Astrocyte (in vitro differentiated cells and primary cell): ENCODE measurements around the gene KXD1.

ENCODE experiments used
- EZH2 ChIP-seq: IDR thresholded peaks from 2 replicates; pipeline ENCODE4 v1.6.1; 2012; ENCODE audit warnings: mild to moderate bottlenecking, low read length, inconsistent platforms; ENCODE audit not compliant: insufficient read depth
- TF ChIP-seq, protein P1 (sequence below): IDR thresholded peaks from 2 replicates; pipeline ENCODE4 v1.5.1; 2011; ENCODE audit warnings: low read depth, mild to moderate bottlenecking, inconsistent platforms, low read length, moderate library complexity; ENCODE audit not compliant: insufficient read depth

DNA sequence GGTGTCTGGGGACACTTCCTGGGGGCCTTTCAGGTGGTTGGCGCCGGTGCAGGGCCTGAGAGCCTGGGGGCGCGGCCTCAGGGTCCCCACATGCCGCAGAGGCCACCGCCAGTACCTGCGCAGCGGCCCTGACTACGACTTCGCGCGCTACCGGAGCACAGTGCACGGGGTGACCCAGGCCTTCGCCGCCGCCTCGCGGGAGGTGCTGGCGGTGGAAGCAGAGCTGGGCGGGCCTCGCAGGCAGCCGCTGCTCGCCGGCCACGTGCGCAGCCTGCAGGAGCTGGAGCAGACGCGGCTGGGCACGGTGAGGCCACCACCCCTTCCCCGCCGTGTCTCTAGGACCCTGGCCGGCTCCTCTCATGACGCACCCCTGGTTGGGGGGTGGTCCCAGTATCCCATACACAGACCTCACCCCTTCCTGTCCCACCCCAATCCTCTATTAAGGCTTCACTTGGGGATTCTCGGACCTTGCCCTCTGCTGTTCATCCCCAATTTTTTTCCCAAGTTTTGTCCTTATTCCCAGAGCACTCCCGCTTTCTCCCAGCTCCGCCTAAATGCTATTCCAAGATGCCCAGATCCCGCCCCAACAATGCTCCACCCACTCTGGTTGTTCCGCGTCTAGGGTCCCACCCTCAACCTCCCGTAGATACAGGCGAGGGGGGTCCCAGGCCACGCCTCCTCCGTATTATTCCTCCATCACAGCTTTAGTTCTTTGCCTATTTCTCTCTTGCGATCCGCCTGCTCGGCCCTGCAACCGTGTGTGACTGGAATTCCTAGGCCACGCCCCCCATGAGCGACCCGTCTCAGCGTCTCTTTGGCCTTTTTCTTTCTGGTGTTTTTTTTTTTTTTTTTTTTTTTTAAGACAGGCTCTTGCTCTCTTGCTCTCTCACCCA is 32.0 kb downstream of the KXD1 start:
- TF ChIP-seq, protein P1, sequence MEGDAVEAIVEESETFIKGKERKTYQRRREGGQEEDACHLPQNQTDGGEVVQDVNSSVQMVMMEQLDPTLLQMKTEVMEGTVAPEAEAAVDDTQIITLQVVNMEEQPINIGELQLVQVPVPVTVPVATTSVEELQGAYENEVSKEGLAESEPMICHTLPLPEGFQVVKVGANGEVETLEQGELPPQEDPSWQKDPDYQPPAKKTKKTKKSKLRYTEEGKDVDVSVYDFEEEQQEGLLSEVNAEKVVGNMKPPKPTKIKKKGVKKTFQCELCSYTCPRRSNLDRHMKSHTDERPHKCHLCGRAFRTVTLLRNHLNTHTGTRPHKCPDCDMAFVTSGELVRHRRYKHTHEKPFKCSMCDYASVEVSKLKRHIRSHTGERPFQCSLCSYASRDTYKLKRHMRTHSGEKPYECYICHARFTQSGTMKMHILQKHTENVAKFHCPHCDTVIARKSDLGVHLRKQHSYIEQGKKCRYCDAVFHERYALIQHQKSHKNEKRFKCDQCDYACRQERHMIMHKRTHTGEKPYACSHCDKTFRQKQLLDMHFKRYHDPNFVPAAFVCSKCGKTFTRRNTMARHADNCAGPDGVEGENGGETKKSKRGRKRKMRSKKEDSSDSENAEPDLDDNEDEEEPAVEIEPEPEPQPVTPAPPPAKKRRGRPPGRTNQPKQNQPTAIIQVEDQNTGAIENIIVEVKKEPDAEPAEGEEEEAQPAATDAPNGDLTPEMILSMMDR: no peak
- no peak for TF ChIP-seq EZH2
